NCI-H748 treated with DMSO at 0.1 percent for 48 hours (cell line): ENCODE data around the gene RNASEH2B.

Source experiments
- DNase-seq: peaks from one replicate; lab custom pipeline; 2025; lab: John Stamatoyannopoulos, UW

RNASEH2B gene

GRCh38 chr13:50909605-50910484 lies at the start of gene RNASEH2B:
Gene RNASEH2B (plus strand): TSS chr13:50909791. CDS start chr13:50910077, 286 bp downstream.
- DNase-seq = peak; percentile 39

- no peak for DNase-seq
Observed at GRCh38 chr13:50864492-50864891, 45.1 kb upstream of the RNASEH2B start.

GRCh38 chr13:50866817-50867636 lies 42.6 kb upstream of the RNASEH2B start:
- DNase-seq = no peak

- DNase-seq = no peak
Observed at GRCh38 chr13:50867637-50867945, 42.0 kb upstream of the RNASEH2B start.

GRCh38 chr13:50871405-50871804 lies 38.2 kb upstream of the RNASEH2B start:
- no peak for DNase-seq

- DNase-seq = no peak
Observed at GRCh38 chr13:50873467-50873866, 36.1 kb upstream of the RNASEH2B start.

GRCh38 chr13:50873991-50874390 lies 35.6 kb upstream of the RNASEH2B start:
- DNase-seq = no peak

- no peak for DNase-seq
Observed at GRCh38 chr13:50882816-50883435, 26.7 kb upstream of the RNASEH2B start.

- no peak for DNase-seq
Observed at GRCh38 chr13:50883728-50884127, 25.9 kb upstream of the RNASEH2B start.

- DNase-seq = no peak
Observed at GRCh38 chr13:50884265-50884664, 25.3 kb upstream of the RNASEH2B start.

- DNase-seq = no peak
Observed at GRCh38 chr13:50887151-50887550, 22.4 kb upstream of the RNASEH2B start.

GRCh38 chr13:50888362-50888761 lies 21.2 kb upstream of the RNASEH2B start:
- no peak for DNase-seq

- no peak for DNase-seq
Observed at GRCh38 chr13:50889317-50889716, 20.3 kb upstream of the RNASEH2B start.

- no peak for DNase-seq
Observed at GRCh38 chr13:50891206-50891605, 18.4 kb upstream of the RNASEH2B start.

GRCh38 chr13:50892210-50892944 lies 17.2 kb upstream of the RNASEH2B start:
- no peak for DNase-seq

- DNase-seq = no peak
Observed at GRCh38 chr13:50893211-50893852, 16.3 kb upstream of the RNASEH2B start.

GRCh38 chr13:50894012-50894411 lies 15.6 kb upstream of the RNASEH2B start:
- no peak for DNase-seq

GRCh38 chr13:50894504-50894903 lies 15.1 kb upstream of the RNASEH2B start:
- DNase-seq = no peak

- no peak for DNase-seq
Observed at GRCh38 chr13:50898338-50898737, 11.3 kb upstream of the RNASEH2B start.

- DNase-seq = no peak
Observed at GRCh38 chr13:50901701-50902100, 7.9 kb upstream of the RNASEH2B start.

- DNase-seq = no peak
Observed at GRCh38 chr13:50905256-50905655, 4.3 kb upstream of the RNASEH2B start.

- DNase-seq = no peak
Observed at GRCh38 chr13:50907781-50908180, 1.8 kb upstream of the RNASEH2B start.
